K562 (cell line): Measurements from ENCODE around the gene ARMH1. TPM values are rescaled to one million over a fixed set of nuclear protein-coding genes. Genes with fewer than 3 reads are reported as not detected.

ENCODE experiments used
- ATAC-seq: fragments of 200-7000 bp; cut with Tn5 transposase; 3 replicates; pipeline ENCODE4 v1.9.1; 2020; ENCODE audit warnings: moderate library complexity
- BruUV-seq: library from RNA; stranded (reverse); fragments of 400-500 nt; replicated peaks from 2 replicates; lab custom pipeline; 2021; lab: Mats Ljungman, UMichigan
- CTCF ChIA-PET: fragments of 300-600 bp; formaldehyde crosslinking; extraction: SDS; loops from one replicate; lab custom pipeline; 2021; ENCODE audit warnings: low intra/inter-chr PET ratio; lab: Yijun Ruan, JAX
- POLR2A ChIA-PET: fragments of 300-600, 350-650 bp; sonication (Branson Sonifier 250); formaldehyde crosslinking; extraction: SDS; loops from one replicate; lab custom pipeline; 2021; ENCODE audit warnings: antibody characterized with exemption, inconsistent platforms; lab: Yijun Ruan, JAX
- DNase-seq, 4 experiments: peaks; one replicate each; pipeline versions ENCODE4 v3.0.0 to v3.0.0-alpha.2; 2011 to 2018; ENCODE audit warnings: low spot score in 3 of 4, mixed read lengths in 3 of 4; ENCODE audit errors: extremely low read depth in 1 of 4
- FAIRE-seq: peaks from 2 replicates; lab custom pipeline; 2011; peaks lifted over from hg19 to GRCh38; lab: Jason Lieb, UNC
- H2AFZ ChIP-seq: 2 replicates; pipeline ENCODE4 v1.6.0; 2011; ENCODE audit warnings: low read depth, low read length, control low read depth, inconsistent platforms
- H3K27ac ChIP-seq: fragments of 200-600 bp; 3 replicates; pipeline ENCODE4 v1.8.0; 2011; ENCODE audit warnings: low read depth, mild to moderate bottlenecking, control low read depth, inconsistent platforms, low read length, moderate library complexity, mixed read lengths; ENCODE audit errors: extremely low read depth
- H3K27me3 ChIP-seq, 2 experiments: fragments of 300-600 bp in 1 of 2; 2 replicates in 1 of 2; 3 replicates in 1 of 2; pipeline versions ENCODE4 v1.6.0 to v1.8.0; 2011; ENCODE audit warnings: inconsistent platforms in 2 of 2, low read length in 2 of 2, mild to moderate bottlenecking in 1 of 2, mixed read lengths in 1 of 2, moderate library complexity in 1 of 2; ENCODE audit not compliant: control insufficient read depth in 2 of 2, insufficient read depth in 2 of 2
- H3K36me3 ChIP-seq: fragments of 300-600 bp; 3 replicates; pipeline ENCODE4 v1.8.0; 2011; ENCODE audit warnings: mild to moderate bottlenecking, low read length, inconsistent platforms; ENCODE audit not compliant: control insufficient read depth, insufficient read depth
- H3K4me1 ChIP-seq, 2 experiments: fragments of 200-600 bp in 1 of 2; replicated peaks in 1 of 2; 2 replicates in 1 of 2; 3 replicates in 1 of 2; pipeline versions ENCODE4 v1.5.1 to v1.8.0; 2011; ENCODE audit warnings: inconsistent platforms in 2 of 2, low read length in 2 of 2, mild to moderate bottlenecking in 1 of 2, mixed read lengths in 1 of 2, moderate library complexity in 1 of 2; ENCODE audit not compliant: control insufficient read depth in 2 of 2, insufficient read depth in 2 of 2
- H3K4me2 ChIP-seq: 2 replicates; pipeline ENCODE4 v1.6.1; 2011; ENCODE audit warnings: low read length, control low read depth, inconsistent platforms, mixed read lengths; ENCODE audit not compliant: insufficient read depth
- H3K4me3 ChIP-seq: fragments of 200-600 bp; sonication (generic), shearing (Covaris generic); 2 replicates; pipeline ENCODE4 v1.5.1; 2016; ENCODE audit warnings: control low read depth, inconsistent platforms
- H3K79me2 ChIP-seq: fragments of 200-600 bp; 3 replicates; pipeline ENCODE4 v1.8.0; 2011; ENCODE audit warnings: low read length, inconsistent platforms; ENCODE audit not compliant: control insufficient read depth, insufficient read depth
- H3K9ac ChIP-seq, 2 experiments: 2 replicates each; pipeline versions ENCODE4 v1.6.0 to v1.6.1; 2011; ENCODE audit warnings: low read depth in 2 of 2, low read length in 2 of 2, control low read depth in 1 of 2, inconsistent platforms in 1 of 2, mild to moderate bottlenecking in 1 of 2, mixed read lengths in 1 of 2; ENCODE audit not compliant: insufficient read depth in 1 of 2
- H3K9me1 ChIP-seq: one replicate; pipeline ENCODE4 v1.6.0; 2011; ENCODE audit warnings: inconsistent platforms, mild to moderate bottlenecking, low read length, moderate library complexity; ENCODE audit not compliant: control insufficient read depth, insufficient read depth
- H3K9me3 ChIP-seq: replicated peaks from 2 replicates; pipeline ENCODE4 v1.5.1; 2011; ENCODE audit warnings: low read depth, low read length, inconsistent platforms; ENCODE audit not compliant: control insufficient read depth, insufficient read depth
- H4K20me1 ChIP-seq: replicated peaks from 2 replicates; pipeline ENCODE4 v1.6.1; 2011; ENCODE audit warnings: low read length, inconsistent platforms, mixed read lengths; ENCODE audit not compliant: control insufficient read depth, insufficient read depth
- ARHGAP35 ChIP-seq: fragments of 450-650 bp; IDR thresholded peaks from 2 replicates; pipeline ENCODE4 v1.6.1; 2018; ENCODE audit not compliant: partially characterized antibody
- DIDO1 ChIP-seq: fragments of 450-650 bp; IDR thresholded peaks from 2 replicates; pipeline ENCODE4 v1.6.1; 2016; ENCODE audit warnings: low read depth, missing biosample characterization, missing genetic modification characterization
- DMBX1 ChIP-seq: fragments of 250-450 bp; sonication (Bioruptor Pico); IDR thresholded peaks from 2 replicates; pipeline ENCODE4 v1.8.0; 2022; ENCODE audit warnings: inconsistent platforms, mild to moderate bottlenecking, moderate library complexity, borderline replicate concordance
- IFI16 ChIP-seq: fragments of 250-450 bp; sonication (Bioruptor Pico); IDR thresholded peaks from 2 replicates; pipeline ENCODE4 v2.1.2; 2022; ENCODE audit warnings: mild to moderate bottlenecking, inconsistent platforms
- KDM2B ChIP-seq: fragments of 250-450 bp; sonication (Bioruptor Pico); IDR thresholded peaks from 2 replicates; pipeline ENCODE4 v1.8.0; 2021; ENCODE audit warnings: mild to moderate bottlenecking, moderate library complexity
- KLF16 ChIP-seq: IDR thresholded peaks from 2 replicates; pipeline ENCODE4 v1.6.1; 2016; ENCODE audit warnings: antibody characterized with exemption
- MBD2 ChIP-seq: sonication (generic); IDR thresholded peaks from 2 replicates; pipeline ENCODE4 v1.6.1; 2016; ENCODE audit warnings: low read depth, borderline replicate concordance
- NBN ChIP-seq: fragments of 450-650 bp; IDR thresholded peaks from 2 replicates; pipeline ENCODE4 v1.6.1; 2016; ENCODE audit warnings: low read depth, mild to moderate bottlenecking
- PYGO2 ChIP-seq: fragments of 450-650 bp; IDR thresholded peaks from 2 replicates; pipeline ENCODE4 v1.6.1; 2016; ENCODE audit warnings: mild to moderate bottlenecking, missing genetic modification characterization, moderate library complexity, missing compliant biosample characterization
- RAD21 ChIP-seq, 2 experiments: fragments of 250-450 bp in 1 of 2; fragments of 450-650 bp in 1 of 2; sonication (Bioruptor Pico) in 1 of 2; formaldehyde crosslinking in 1 of 2; IDR thresholded peaks in 1 of 2; conservative IDR thresholded peaks in 1 of 2; 2 replicates each; pipeline versions ENCODE4 v1.4.0 to v1.8.0; 2020 to 2022; ENCODE audit warnings: mild to moderate bottlenecking in 2 of 2, moderate library complexity in 1 of 2
- RBM17 ChIP-seq: fragments of 200-400 bp; formaldehyde crosslinking; IDR thresholded peaks from 2 replicates; pipeline ENCODE4 v1.6.1; 2017; ENCODE audit warnings: low read depth, mild to moderate bottlenecking, low read length, borderline replicate concordance
- SREBF2 ChIP-seq: sonication (generic); formaldehyde crosslinking; IDR thresholded peaks from 2 replicates; pipeline ENCODE4 v1.4.0; 2020; ENCODE audit warnings: mild to moderate bottlenecking, missing genetic modification reagents
- ZC3H11A ChIP-seq: IDR thresholded peaks from 2 replicates; pipeline ENCODE4 v1.6.1; 2012; ENCODE audit warnings: low read depth, low read length, improper control_type of control experiment
- ZNF384 ChIP-seq: IDR thresholded peaks from 2 replicates; pipeline ENCODE4 v1.6.1; 2012; ENCODE audit warnings: low read depth, low read length, improper control_type of control experiment
- ZNF668 ChIP-seq: fragments of 250-450 bp; sonication (Bioruptor Pico); IDR thresholded peaks from 2 replicates; pipeline ENCODE4 v1.8.0; 2022; ENCODE audit warnings: mild to moderate bottlenecking, inconsistent platforms
- WGBS: fragments of 100-300 bp; shearing (Covaris generic); methylation state at CpG from one replicate; pipeline ENCODE4 v1.1.6; 2016; ENCODE audit warnings: low coverage, mixed read lengths; ENCODE audit not compliant: insufficient coverage; ENCODE audit errors: missing lambda C conversion rate; 5-methylcytosine and 5-hydroxymethylcytosine counted together
- in situ Hi-C: fragments of 300-500 bp; cut with MboI; formaldehyde crosslinking; loops from 4 replicates; pipeline ENCODE4 v1.15.0; 2018; ENCODE audit warnings: inconsistent platforms, mixed read lengths
- intact Hi-C: fragments of 100-400 bp; cut with micrococcal nuclease; formaldehyde crosslinking; loops from 2 replicates; pipeline ENCODE4 v1.14.2; 2022
- polyA plus RNA-seq, 8 experiments: library from polyadenylated mRNA; depleted of rRNA in 4 of 8; stranded (reverse) in 5 of 8; unstranded in 3 of 8; fragments of >200 nt; fragmentation: Nextera tagmentation in 2 of 8; fragmentation: Illumina TruSeq in 1 of 8; extraction: Ambion mirVana in 2 of 8; extraction: Trizol in 1 of 8; gene quantifications; 2 replicates each; pipeline versions ENCODE4 v1.2.1 to v1.2.3, GENCODE V29; 2011 to 2014; ENCODE audit warnings: inconsistent platforms in 1 of 8, missing spikeins in 1 of 8
- total RNA-seq, 7 experiments: library from RNA; depleted of rRNA in 6 of 7; stranded (reverse); fragments of >200 nt in 6 of 7; fragmentation: Illumina TruSeq in 2 of 7; extraction: Trizol in 2 of 7; gene quantifications; 2 replicates each; pipeline versions ENCODE4 v1.2.1 to v1.2.3, GENCODE V29; 2011 to 2021; ENCODE audit warnings: low replicate concordance in 1 of 7
- TF ChIP-seq, protein P1 (sequence below): sonication (generic); formaldehyde crosslinking; IDR thresholded peaks from 2 replicates; pipeline ENCODE4 v1.8.1; 2023; ENCODE audit warnings: missing genetic modification reagents, mild to moderate bottlenecking, borderline replicate concordance
- TF ChIP-seq, protein P2 (sequence below), 3 experiments: IDR thresholded peaks in 2 of 3; conservative IDR thresholded peaks in 1 of 3; 2 replicates each; pipeline ENCODE4 v1.5.1; 2011 to 2012; ENCODE audit warnings: low read length in 3 of 3, mild to moderate bottlenecking in 3 of 3, control low read depth in 2 of 3, improper control_type of control experiment in 1 of 3, inconsistent platforms in 1 of 3, low read depth in 1 of 3, mixed read lengths in 1 of 3, moderate library complexity in 1 of 3; ENCODE audit not compliant: insufficient read depth in 2 of 3

The ARMH1 gene
- total and polyA plus RNA-seq, 9 of the 15 experiments (the other 6 are each of a cell fraction or from before 2014, with no cell fraction given): 0.41 TPM; not detected in 8

DNA sequence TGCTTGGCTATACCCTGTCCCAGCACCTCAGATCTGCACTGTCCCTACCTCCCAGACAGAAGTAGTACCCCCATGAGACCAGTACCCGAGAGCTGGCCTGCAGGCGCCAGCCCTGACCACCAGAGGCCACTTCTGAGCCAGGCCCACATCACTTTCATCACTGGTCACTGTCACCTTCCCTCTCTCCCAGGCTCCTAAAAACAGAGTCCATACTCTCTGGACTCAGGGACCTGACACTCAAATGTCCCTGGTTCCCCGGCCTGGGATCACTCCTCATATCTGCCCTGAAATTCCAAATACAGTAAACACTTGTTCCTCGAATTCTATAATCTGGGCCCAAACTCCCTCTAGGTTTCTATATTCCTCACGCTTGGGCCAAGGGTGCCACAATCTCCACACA, 18.9 kb upstream of the ARMH1 start:
- intact Hi-C loops: loop anchor here (5.0 to 10.0 kb wide), 2 partner anchors 52 to 441 kb away; partner anchors contain the start of gene DMAP1
- Histone ChIP-seq H3K4me1 (peaks cover 0 to 14% of the 10 kb centered on the region in 2 experiments; a peak in 1 of 5 replicates), H3K79me2 (no peaks in the 10 kb centered on the region), H3K27ac (no peak overlapping the region), H4K20me1 (peaks cover 10% of the 10 kb centered on the region; the same call in 1 of the 2 replicates), H3K9me3 (no peaks in the 10 kb centered on the region), H3K9me1 (no peaks in the 10 kb centered on the region), H3K4me3 (no peak overlapping the region), H3K36me3 (peaks cover 9% of the 10 kb centered on the region; the same call in 2 of the 3 replicates), H3K4me2 (no peak overlapping the region), H3K27me3 (peaks cover 0 to 8% of the 10 kb centered on the region in 2 experiments; a peak in 1 of 5 replicates), H2AFZ (no peak overlapping the region), H3K9ac (no peak overlapping the region)
- no TSS peak for BruUV-seq
- FAIRE-seq (peak; percentile 82), ATAC-seq (peak; percentile 83), DNase-seq (peak; percentile 54 to 67 (median 62))
- ChIA-PET POLR2A (interaction anchor here (0.6 to 2.1 kb wide), 3 partner anchors 12 to 251 kb away, joined by 3 to 6 read pairs (median 3); no protein-coding TSS in a partner anchor), CTCF (interaction anchor here (0.6 to 1.4 kb wide), 2 partner anchors 21 to 438 kb away, joined by 3 to 4 read pairs; no protein-coding TSS in a partner anchor)
- in situ Hi-C loops: no loop called here
- 24% methylated on average over 5 of the region's 5 CpGs for WGBS
- TF ChIP-seq, protein P1, sequence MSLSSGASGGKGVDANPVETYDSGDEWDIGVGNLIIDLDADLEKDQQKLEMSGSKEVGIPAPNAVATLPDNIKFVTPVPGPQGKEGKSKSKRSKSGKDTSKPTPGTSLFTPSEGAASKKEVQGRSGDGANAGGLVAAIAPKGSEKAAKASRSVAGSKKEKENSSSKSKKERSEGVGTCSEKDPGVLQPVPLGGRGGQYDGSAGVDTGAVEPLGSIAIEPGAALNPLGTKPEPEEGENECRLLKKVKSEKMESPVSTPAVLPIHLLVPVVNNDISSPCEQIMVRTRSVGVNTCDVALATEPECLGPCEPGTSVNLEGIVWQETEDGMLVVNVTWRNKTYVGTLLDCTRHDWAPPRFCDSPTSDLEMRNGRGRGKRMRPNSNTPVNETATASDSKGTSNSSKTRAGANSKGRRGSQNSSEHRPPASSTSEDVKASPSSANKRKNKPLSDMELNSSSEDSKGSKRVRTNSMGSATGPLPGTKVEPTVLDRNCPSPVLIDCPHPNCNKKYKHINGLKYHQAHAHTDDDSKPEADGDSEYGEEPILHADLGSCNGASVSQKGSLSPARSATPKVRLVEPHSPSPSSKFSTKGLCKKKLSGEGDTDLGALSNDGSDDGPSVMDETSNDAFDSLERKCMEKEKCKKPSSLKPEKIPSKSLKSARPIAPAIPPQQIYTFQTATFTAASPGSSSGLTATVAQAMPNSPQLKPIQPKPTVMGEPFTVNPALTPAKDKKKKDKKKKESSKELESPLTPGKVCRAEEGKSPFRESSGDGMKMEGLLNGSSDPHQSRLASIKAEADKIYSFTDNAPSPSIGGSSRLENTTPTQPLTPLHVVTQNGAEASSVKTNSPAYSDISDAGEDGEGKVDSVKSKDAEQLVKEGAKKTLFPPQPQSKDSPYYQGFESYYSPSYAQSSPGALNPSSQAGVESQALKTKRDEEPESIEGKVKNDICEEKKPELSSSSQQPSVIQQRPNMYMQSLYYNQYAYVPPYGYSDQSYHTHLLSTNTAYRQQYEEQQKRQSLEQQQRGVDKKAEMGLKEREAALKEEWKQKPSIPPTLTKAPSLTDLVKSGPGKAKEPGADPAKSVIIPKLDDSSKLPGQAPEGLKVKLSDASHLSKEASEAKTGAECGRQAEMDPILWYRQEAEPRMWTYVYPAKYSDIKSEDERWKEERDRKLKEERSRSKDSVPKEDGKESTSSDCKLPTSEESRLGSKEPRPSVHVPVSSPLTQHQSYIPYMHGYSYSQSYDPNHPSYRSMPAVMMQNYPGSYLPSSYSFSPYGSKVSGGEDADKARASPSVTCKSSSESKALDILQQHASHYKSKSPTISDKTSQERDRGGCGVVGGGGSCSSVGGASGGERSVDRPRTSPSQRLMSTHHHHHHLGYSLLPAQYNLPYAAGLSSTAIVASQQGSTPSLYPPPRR (CRISPR knock-in tag): no peak
- TF ChIP-seq MBD2: no peak
- TF ChIP-seq IFI16: no peak
- TF ChIP-seq ARHGAP35: no peak
- TF ChIP-seq ZNF668 (CRISPR knock-in tag): no peak
- peak; percentile 47 to 74 for TF ChIP-seq RAD21 (CRISPR knock-in tag; conservative IDR thresholded peaks at IDR 0.05 in 1 of 2, IDR thresholded peaks at IDR 0.05 in 1 of 2)
- TF ChIP-seq RBM17: no peak
- TF ChIP-seq PYGO2 (tag): no peak
- no peak for TF ChIP-seq KDM2B (CRISPR knock-in tag)
- TF ChIP-seq KLF16: peak; percentile 48; the same call in 1 of the 2 replicates
- no peak for TF ChIP-seq SREBF2 (CRISPR knock-in tag)
- TF ChIP-seq, protein P2, sequence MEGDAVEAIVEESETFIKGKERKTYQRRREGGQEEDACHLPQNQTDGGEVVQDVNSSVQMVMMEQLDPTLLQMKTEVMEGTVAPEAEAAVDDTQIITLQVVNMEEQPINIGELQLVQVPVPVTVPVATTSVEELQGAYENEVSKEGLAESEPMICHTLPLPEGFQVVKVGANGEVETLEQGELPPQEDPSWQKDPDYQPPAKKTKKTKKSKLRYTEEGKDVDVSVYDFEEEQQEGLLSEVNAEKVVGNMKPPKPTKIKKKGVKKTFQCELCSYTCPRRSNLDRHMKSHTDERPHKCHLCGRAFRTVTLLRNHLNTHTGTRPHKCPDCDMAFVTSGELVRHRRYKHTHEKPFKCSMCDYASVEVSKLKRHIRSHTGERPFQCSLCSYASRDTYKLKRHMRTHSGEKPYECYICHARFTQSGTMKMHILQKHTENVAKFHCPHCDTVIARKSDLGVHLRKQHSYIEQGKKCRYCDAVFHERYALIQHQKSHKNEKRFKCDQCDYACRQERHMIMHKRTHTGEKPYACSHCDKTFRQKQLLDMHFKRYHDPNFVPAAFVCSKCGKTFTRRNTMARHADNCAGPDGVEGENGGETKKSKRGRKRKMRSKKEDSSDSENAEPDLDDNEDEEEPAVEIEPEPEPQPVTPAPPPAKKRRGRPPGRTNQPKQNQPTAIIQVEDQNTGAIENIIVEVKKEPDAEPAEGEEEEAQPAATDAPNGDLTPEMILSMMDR (IDR thresholded peaks at IDR 0.05 in 2 of 3, conservative IDR thresholded peaks at IDR 0.05 in 1 of 3; ENCODE audit: insufficient read depth in 2 of 3, low read depth in 1 of 3, low read length in 3 of 3): peak; percentile 88 to 94 (median 89)
- TF ChIP-seq ZC3H11A: no peak
- no peak for TF ChIP-seq DIDO1 (tag)
- TF ChIP-seq NBN: no peak
- TF ChIP-seq ZNF384: no peak
- no peak for TF ChIP-seq DMBX1 (CRISPR knock-in tag)
